ENCODE results near the gene ACOT13. TPM values are rescaled to one million over a fixed set of nuclear protein-coding genes. Genes with fewer than 3 reads are reported as not detected.
"Not testable (repeated sequence)": the region's sequence is repeated elsewhere in the genome, so short reads cannot be mapped to it uniquely, and the experiment has no call there.

The ACOT13 gene
- total RNA-seq, 1 donor from 2014 or later = 27.0 TPM

- H3K36me3 Mint-ChIP-seq (ENCODE audit: low read depth) = peaks cover 10% of the 10 kb centered on the region
- H3K9me3 Mint-ChIP-seq = no peaks in the 10 kb centered on the region
- H3K27me3 Mint-ChIP-seq (ENCODE audit: insufficient read depth) = no peaks in the 10 kb centered on the region
- intact Hi-C loops (cut with micrococcal nuclease) = loop anchor here (5.0 kb wide), 2 partner anchors 76 to 394 kb away; partner anchors contain the start of gene KIAA0319
- H3K4me1 Mint-ChIP-seq (ENCODE audit: low read depth) = peaks cover 23% of the 10 kb centered on the region
- H3K4me3 Mint-ChIP-seq = no peak overlapping the region
- DNase-seq (ENCODE audit: low spot score) = no peak
- peak overlapping the region; percentile 9 for H3K27ac Mint-ChIP-seq
Observed at GRCh38 chr6:24723270-24723669, 56.4 kb downstream of the ACOT13 start.

DNA sequence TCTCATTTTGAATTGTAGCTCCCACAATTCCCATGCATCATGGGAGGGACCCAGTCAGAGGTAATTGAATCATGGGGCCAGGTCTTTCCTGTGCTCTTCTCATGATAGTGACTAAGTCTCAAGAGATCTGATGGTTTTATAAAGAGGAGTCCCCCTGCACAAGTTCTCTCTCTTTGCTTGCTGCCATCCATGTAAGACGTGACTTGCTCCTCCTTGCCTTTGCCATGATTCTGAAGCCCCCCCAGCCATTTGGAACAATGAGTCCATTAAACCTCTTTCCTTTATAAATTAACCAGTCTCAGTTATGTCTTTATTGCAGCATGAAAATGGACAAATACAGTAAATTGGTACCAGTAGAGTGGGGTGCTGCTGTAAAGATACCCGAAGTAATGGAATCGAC, 63.8 kb downstream of the ACOT13 start:
- peaks cover 24% of the 10 kb centered on the region for H3K9me3 Mint-ChIP-seq
- DNase-seq (ENCODE audit: low spot score); H3K4me3 Mint-ChIP-seq; intact Hi-C loops (cut with micrococcal nuclease); H3K27ac Mint-ChIP-seq; H3K4me1 Mint-ChIP-seq (ENCODE audit: low read depth); H3K27me3 Mint-ChIP-seq (ENCODE audit: insufficient read depth); H3K36me3 Mint-ChIP-seq (ENCODE audit: low read depth): not testable (repeated sequence)

GRCh38 chr6:24731456-24732134, 64.7 kb downstream of the ACOT13 start:
- DNase-seq (ENCODE audit: low spot score); H3K4me3 Mint-ChIP-seq; H3K36me3 Mint-ChIP-seq (ENCODE audit: low read depth); H3K27me3 Mint-ChIP-seq (ENCODE audit: insufficient read depth); intact Hi-C loops (cut with micrococcal nuclease); H3K4me1 Mint-ChIP-seq (ENCODE audit: low read depth); H3K27ac Mint-ChIP-seq: not testable (repeated sequence)
- peaks cover 24% of the 10 kb centered on the region for H3K9me3 Mint-ChIP-seq

GRCh38 chr6:24734166-24734565, 67.3 kb downstream of the ACOT13 start:
- H3K9me3 Mint-ChIP-seq = peaks cover 24% of the 10 kb centered on the region
- DNase-seq (ENCODE audit: low spot score) = no peak
- peaks cover 5% of the 10 kb centered on the region for H3K36me3 Mint-ChIP-seq (ENCODE audit: low read depth)
- intact Hi-C loops (cut with micrococcal nuclease) = no loop called here
- H3K27me3 Mint-ChIP-seq (ENCODE audit: insufficient read depth) = peaks cover 5% of the 10 kb centered on the region
- no peak overlapping the region for H3K4me3 Mint-ChIP-seq
- no peaks in the 10 kb centered on the region for H3K4me1 Mint-ChIP-seq (ENCODE audit: low read depth)
- no peak overlapping the region for H3K27ac Mint-ChIP-seq

GRCh38 chr6:24734710-24735109, 67.8 kb downstream of the ACOT13 start:
- peaks cover 20% of the 10 kb centered on the region for H3K9me3 Mint-ChIP-seq
- H3K27ac Mint-ChIP-seq; H3K4me1 Mint-ChIP-seq (ENCODE audit: low read depth); DNase-seq (ENCODE audit: low spot score); H3K4me3 Mint-ChIP-seq; H3K27me3 Mint-ChIP-seq (ENCODE audit: insufficient read depth); H3K36me3 Mint-ChIP-seq (ENCODE audit: low read depth); intact Hi-C loops (cut with micrococcal nuclease): not testable (repeated sequence)

DNA sequence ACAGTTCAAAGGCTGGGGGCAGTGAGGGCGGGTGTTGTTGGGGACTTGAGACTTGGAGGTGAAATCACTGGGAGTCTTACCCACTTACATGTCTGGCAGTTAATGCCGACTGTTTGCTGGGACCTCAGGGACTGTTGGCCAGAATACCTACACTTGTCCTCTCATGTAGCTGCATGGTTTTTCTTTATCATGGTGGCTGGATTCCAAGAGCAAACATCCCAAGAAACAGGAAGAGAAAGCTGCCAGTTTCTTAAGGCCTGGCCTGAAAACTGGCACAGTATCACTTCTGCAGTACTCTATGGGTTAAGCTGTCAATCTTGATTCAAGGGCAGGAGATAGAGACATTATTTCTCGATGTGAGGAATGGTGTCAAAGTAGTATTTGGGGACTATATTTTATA, 71.9 kb downstream of the ACOT13 start:
- Mint-ChIP-seq H3K27me3 (ENCODE audit: insufficient read depth) (peaks cover 5% of the 10 kb centered on the region), H3K4me3 (no peak overlapping the region), H3K27ac (no peak overlapping the region), H3K36me3 (ENCODE audit: low read depth) (peaks cover 4% of the 10 kb centered on the region), H3K4me1 (ENCODE audit: low read depth) (peaks cover 18% of the 10 kb centered on the region), H3K9me3 (peaks cover 2% of the 10 kb centered on the region)
- intact Hi-C loops (cut with micrococcal nuclease) = no loop called here
- DNase-seq (ENCODE audit: low spot score) = no peak

GRCh38 chr6:24740861-24741260, 74.0 kb downstream of the ACOT13 start:
- no peak overlapping the region for H3K27ac Mint-ChIP-seq
- H3K4me1 Mint-ChIP-seq (ENCODE audit: low read depth) = peaks cover 24% of the 10 kb centered on the region
- no peaks in the 10 kb centered on the region for H3K27me3 Mint-ChIP-seq (ENCODE audit: insufficient read depth)
- intact Hi-C loops (cut with micrococcal nuclease) = no loop called here
- H3K36me3 Mint-ChIP-seq (ENCODE audit: low read depth) = peaks cover 6% of the 10 kb centered on the region
- H3K9me3 Mint-ChIP-seq = peaks cover 2% of the 10 kb centered on the region
- H3K4me3 Mint-ChIP-seq = no peak overlapping the region
- no peak for DNase-seq (ENCODE audit: low spot score)

- Mint-ChIP-seq H3K4me3 (no peak overlapping the region), H3K9me3 (peaks cover 2% of the 10 kb centered on the region), H3K36me3 (ENCODE audit: low read depth) (peaks cover 6% of the 10 kb centered on the region), H3K4me1 (ENCODE audit: low read depth) (peaks cover 24% of the 10 kb centered on the region), H3K27ac (no peak overlapping the region), H3K27me3 (ENCODE audit: insufficient read depth) (no peaks in the 10 kb centered on the region)
- intact Hi-C loops (cut with micrococcal nuclease) = no loop called here
- DNase-seq (ENCODE audit: low spot score) = no peak
Observed at GRCh38 chr6:24742216-24742738, 75.4 kb downstream of the ACOT13 start.

DNA sequence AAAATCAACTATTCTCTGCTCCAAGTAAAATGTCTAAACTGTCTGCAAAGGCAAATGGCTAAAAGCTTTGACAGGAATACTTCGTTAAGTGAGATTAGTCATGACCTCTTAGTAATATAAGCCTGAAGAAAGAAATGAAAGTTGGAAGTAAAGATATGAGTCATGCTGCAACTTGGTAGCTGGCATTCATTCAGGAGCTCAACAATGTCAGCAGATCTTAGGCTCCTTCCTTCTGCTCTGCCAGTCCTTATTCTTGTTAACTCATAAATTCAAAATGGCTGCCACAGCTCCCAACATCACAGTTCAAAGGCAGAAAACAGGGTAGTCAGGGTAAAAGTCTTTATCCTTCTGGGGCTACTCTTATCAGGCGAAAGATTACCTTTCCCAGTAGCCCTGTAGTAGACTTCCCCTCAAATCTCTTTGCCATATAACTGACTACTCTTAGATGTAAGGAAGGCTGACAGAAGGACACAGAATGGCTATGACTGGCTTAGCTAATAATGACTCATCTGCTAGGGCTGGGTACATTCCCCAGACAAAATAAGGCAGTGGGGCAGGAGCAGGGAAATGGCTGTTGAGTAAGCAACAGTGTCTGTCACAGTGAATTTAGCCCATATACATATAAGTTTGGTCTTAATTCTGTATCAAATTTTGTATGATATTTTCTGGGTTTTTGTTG, 76.5 kb downstream of the ACOT13 start:
- peaks cover 6% of the 10 kb centered on the region for H3K36me3 Mint-ChIP-seq (ENCODE audit: low read depth)
- H3K4me3 Mint-ChIP-seq = no peak overlapping the region
- no peak for DNase-seq (ENCODE audit: low spot score)
- intact Hi-C loops (cut with micrococcal nuclease) = loop anchor here (1.0 kb wide), 3 partner anchors 22 to 32 kb away; no protein-coding TSS in a partner anchor
- H3K27ac Mint-ChIP-seq = peak overlapping the region; percentile 63
- H3K4me1 Mint-ChIP-seq (ENCODE audit: low read depth) = peaks cover 24% of the 10 kb centered on the region
- no peaks in the 10 kb centered on the region for H3K27me3 Mint-ChIP-seq (ENCODE audit: insufficient read depth)
- H3K9me3 Mint-ChIP-seq = peaks cover 2% of the 10 kb centered on the region

DNA sequence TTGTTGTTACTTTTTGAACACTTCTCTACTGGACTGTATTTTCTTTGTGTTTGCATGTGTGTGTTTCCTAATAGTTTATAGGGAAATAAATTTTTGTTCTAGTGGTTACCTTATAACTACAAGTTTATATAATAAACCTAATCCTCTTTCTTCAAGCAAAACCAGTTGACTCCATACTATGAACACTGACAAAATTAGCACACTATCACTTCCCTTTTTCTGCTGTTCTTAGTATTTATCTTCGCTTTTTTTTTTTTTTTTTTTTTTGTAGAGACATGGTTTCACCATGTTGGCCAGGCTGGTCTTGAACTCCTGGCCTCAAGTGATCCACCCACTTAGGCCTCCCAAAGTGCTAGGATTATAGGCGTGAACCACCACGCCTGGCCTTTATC, 77.1 kb downstream of the ACOT13 start:
- Mint-ChIP-seq H3K4me3 (no peak overlapping the region), H3K27me3 (ENCODE audit: insufficient read depth) (peaks cover under 1% of the 10 kb centered on the region), H3K36me3 (ENCODE audit: low read depth) (peaks cover 6% of the 10 kb centered on the region), H3K27ac (peak overlapping the region; percentile 63), H3K9me3 (peaks cover 2% of the 10 kb centered on the region), H3K4me1 (ENCODE audit: low read depth) (peaks cover 24% of the 10 kb centered on the region)
- DNase-seq (ENCODE audit: low spot score) = no peak
- intact Hi-C loops (cut with micrococcal nuclease) = loop anchor here (1.0 kb wide), 3 partner anchors 22 to 31 kb away; no protein-coding TSS in a partner anchor

DNA sequence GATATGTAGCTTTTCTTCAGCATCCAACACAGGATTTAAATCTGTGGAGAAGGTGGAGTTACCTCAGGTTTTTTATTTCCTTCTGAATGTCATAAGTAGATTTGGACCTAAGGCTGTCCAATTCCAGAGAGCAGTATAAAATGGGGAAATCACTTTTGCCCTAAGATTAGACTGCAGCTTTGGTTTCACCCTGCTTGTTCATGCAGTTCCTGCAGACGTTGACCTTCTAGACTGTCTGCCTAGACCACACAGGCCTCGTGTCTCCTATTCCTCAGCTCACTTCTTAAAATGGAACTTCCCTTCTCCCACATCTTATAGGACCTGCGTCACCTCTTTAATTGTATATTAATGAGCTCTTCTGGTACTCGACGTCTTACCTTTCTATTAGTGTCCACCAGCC, 78.0 kb downstream of the ACOT13 start:
- Mint-ChIP-seq H3K27me3 (ENCODE audit: insufficient read depth) (peaks cover 1% of the 10 kb centered on the region), H3K27ac (no peak overlapping the region), H3K9me3 (peaks cover 2% of the 10 kb centered on the region), H3K4me1 (ENCODE audit: low read depth) (peaks cover 24% of the 10 kb centered on the region), H3K4me3 (no peak overlapping the region), H3K36me3 (ENCODE audit: low read depth) (peaks cover 6% of the 10 kb centered on the region)
- intact Hi-C loops (cut with micrococcal nuclease) = no loop called here
- DNase-seq (ENCODE audit: low spot score) = no peak

DNA sequence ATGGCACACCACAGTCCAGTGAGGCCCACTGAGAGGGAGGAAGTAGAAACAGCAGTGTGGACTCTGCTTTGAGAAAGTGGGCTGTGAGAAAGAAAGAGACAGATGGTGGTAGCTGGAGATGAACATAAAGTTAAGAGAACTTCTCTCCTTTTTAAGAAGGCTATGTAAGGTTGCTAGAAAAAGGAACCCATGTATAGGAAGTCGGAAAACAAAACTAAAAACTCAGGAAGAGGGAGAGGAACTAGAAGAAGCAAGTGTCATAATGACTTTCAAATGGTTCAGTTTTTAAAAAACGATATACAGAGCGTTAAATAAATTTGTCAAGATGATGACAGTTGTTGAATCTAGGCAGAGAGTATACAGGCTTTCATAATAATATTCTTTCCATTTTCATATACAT, 82.4 kb downstream of the ACOT13 start:
- Mint-ChIP-seq H3K4me1 (ENCODE audit: low read depth) (peaks cover under 1% of the 10 kb centered on the region), H3K9me3 (peaks cover 11% of the 10 kb centered on the region), H3K27me3 (ENCODE audit: insufficient read depth) (peaks cover 2% of the 10 kb centered on the region), H3K4me3 (no peak overlapping the region), H3K27ac (no peak overlapping the region), H3K36me3 (ENCODE audit: low read depth) (peaks cover 4% of the 10 kb centered on the region)
- intact Hi-C loops (cut with micrococcal nuclease) = no loop called here
- no peak for DNase-seq (ENCODE audit: low spot score)

GRCh38 chr6:24750878-24751277, 84.0 kb downstream of the ACOT13 start:
- H3K4me3 Mint-ChIP-seq; H3K4me1 Mint-ChIP-seq (ENCODE audit: low read depth); H3K27ac Mint-ChIP-seq; H3K27me3 Mint-ChIP-seq (ENCODE audit: insufficient read depth); DNase-seq (ENCODE audit: low spot score); intact Hi-C loops (cut with micrococcal nuclease); H3K36me3 Mint-ChIP-seq (ENCODE audit: low read depth): not testable (repeated sequence)
- peaks cover 14% of the 10 kb centered on the region for H3K9me3 Mint-ChIP-seq

Measured in activated T-helper 1 cell treated with anti-CD3 and anti-CD28 coated beads, Interleukin-12 subunit alpha, Interleukin-12 subunit beta, Interleukin-2, Interleukin-4 antibody, amounts not matched to agents 30 ng/mL and 10 ng/mL and 1 ng/mL, durations not matched to agents 14 hours and 24 hours and 36 hours (primary cell).